ENCODE data around the gene KAZN.

The KAZN gene

DNA sequence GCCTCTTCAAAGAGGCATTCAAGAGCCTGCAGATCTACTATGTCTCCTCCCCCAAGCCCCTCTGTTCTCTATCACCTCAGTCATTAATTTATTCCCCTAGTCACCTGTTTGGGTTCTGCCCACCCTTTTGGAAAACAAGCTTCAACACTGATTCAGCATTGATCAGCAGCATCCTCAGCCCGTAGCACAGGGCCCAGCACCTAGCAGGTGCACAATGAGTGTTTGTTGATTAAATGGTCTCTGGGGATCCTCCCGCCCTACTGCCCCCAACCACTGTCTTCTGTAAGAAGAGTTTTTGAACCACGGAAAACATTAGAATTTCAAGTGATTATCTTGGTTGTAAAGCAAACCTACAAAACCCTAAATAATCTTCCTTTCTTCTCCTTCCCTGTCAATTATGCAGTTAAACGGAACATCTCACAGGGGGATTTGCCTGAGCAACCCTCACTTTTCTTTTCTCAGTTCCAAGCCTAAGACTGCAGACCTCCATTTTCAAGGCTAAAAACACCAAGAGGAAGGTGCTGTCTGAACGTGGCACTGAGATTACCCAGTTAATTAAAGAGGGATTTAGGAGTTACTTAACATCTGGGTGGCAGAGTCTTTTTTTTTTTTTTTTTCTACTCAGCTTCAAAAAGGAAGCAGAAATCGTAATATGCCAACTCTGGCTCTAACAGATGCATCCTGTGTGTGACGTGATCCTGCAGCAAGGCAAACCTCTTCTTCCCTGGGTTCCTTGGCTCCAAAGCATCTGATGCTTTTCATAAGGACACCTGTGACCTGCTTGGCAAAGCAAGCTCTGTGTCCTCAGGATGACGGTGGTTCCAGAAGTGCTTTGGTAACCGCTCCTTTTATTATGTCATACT lies 163.0 kb downstream of the KAZN start:
- Histone ChIP-seq H2BK15ac (ENCODE audit: low read depth, poor library complexity, severe bottlenecking) (no peak overlapping the region), H3K9me3 (ENCODE audit: control insufficient read depth, low read length) (no peaks in the 10 kb centered on the region), H3K4me2 (ENCODE audit: low read length, poor library complexity, severe bottlenecking) (no peak overlapping the region), H3K23ac (ENCODE audit: low read length in 2 of 2) (no peak overlapping the region), H3K18ac (ENCODE audit: low read depth in 1 of 2, low read length in 2 of 2) (no peak overlapping the region), H2AK5ac (ENCODE audit: low read length, severe bottlenecking) (no peak overlapping the region), H3K36me3 (ENCODE audit: control insufficient read depth in 1 of 2, insufficient read depth in 2 of 2, low read depth in 1 of 2, low read length in 2 of 2) (no peaks in the 10 kb centered on the region), H3K79me1 (replicated peaks; ENCODE audit: low read length, poor library complexity, severe bottlenecking) (no peaks in the 10 kb centered on the region), H3K4ac (ENCODE audit: low read depth in 1 of 2, low read length in 2 of 2) (no peak overlapping the region), H4K8ac (ENCODE audit: low read length) (no peak overlapping the region), H3K27me3 (ENCODE audit: control insufficient read depth in 1 of 2, insufficient read depth in 1 of 2, low read length in 2 of 2) (peaks cover 6% of the 10 kb centered on the region in 2 experiments), H3K9ac (ENCODE audit: low read length) (no peak overlapping the region), H3K4me3 (ENCODE audit: insufficient read depth in 1 of 2, low read depth in 1 of 2, low read length in 2 of 2) (no peak overlapping the region), H3K4me1 (ENCODE audit: control insufficient read depth, insufficient read depth, low read depth, low read length) (no peaks in the 10 kb centered on the region), H3K14ac (ENCODE audit: low read length in 2 of 2) (no peak overlapping the region), H4K91ac (ENCODE audit: low read length) (no peak overlapping the region), H2BK12ac (ENCODE audit: low read length in 2 of 2) (no peak overlapping the region), H2BK5ac (ENCODE audit: low read depth, low read length, poor library complexity, severe bottlenecking) (no peak overlapping the region), H3K27ac (ENCODE audit: low read length, poor library complexity, severe bottlenecking) (no peak overlapping the region), H2AFZ (ENCODE audit: low read depth, low read length) (no peak overlapping the region), H2BK120ac (ENCODE audit: low read depth, low read length) (no peak overlapping the region)
- WGBS, result 79% methylated on average over 9 of the region's 9 CpGs
- DNase-seq, result no peak

DNA sequence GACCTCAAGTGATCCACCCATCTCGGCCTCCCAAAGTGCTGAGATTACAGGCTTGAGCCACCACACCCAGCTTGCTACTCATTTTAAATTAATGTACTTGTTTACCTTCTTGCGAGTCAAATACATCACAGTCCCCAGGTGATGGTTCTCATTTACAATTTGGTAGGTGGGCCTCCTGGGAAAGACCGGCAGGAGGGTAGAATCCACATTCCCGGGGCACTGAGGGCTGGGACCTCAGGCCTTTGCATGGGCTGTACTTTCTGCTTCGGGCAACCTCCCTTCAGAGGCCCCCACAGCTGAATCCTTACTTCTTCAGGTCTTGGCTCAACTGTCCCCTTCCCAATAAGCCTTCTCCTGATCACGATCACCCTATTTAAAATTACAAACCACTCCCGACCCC lies 165.5 kb downstream of the KAZN start:
- H3K79me1 ChIP-seq (replicated peaks; ENCODE audit: low read length, poor library complexity, severe bottlenecking), result no peaks in the 10 kb centered on the region
- no peak overlapping the region for H3K4me2 ChIP-seq (ENCODE audit: low read length, poor library complexity, severe bottlenecking)
- no peak overlapping the region for H4K91ac ChIP-seq (ENCODE audit: low read length)
- WGBS, result 73% methylated on average over 7 of the region's 7 CpGs
- H3K4me1 ChIP-seq (ENCODE audit: control insufficient read depth, insufficient read depth, low read depth, low read length), result no peaks in the 10 kb centered on the region
- H2AFZ ChIP-seq (ENCODE audit: low read depth, low read length), result no peak overlapping the region
- H3K4ac ChIP-seq (ENCODE audit: low read depth in 1 of 2, low read length in 2 of 2), result no peak overlapping the region
- no peak overlapping the region for H2AK5ac ChIP-seq (ENCODE audit: low read length, severe bottlenecking)
- no peak overlapping the region for H3K18ac ChIP-seq (ENCODE audit: low read depth in 1 of 2, low read length in 2 of 2)
- no peak overlapping the region for H3K14ac ChIP-seq (ENCODE audit: low read length in 2 of 2)
- H3K9me3 ChIP-seq (ENCODE audit: control insufficient read depth, low read length), result no peaks in the 10 kb centered on the region
- no peaks in the 10 kb centered on the region for H3K36me3 ChIP-seq (ENCODE audit: control insufficient read depth in 1 of 2, insufficient read depth in 2 of 2, low read depth in 1 of 2, low read length in 2 of 2)
- H3K4me3 ChIP-seq (ENCODE audit: insufficient read depth in 1 of 2, low read depth in 1 of 2, low read length in 2 of 2), result no peak overlapping the region
- DNase-seq, result no peak
- no peak overlapping the region for H2BK5ac ChIP-seq (ENCODE audit: low read depth, low read length, poor library complexity, severe bottlenecking)
- no peak overlapping the region for H3K27ac ChIP-seq (ENCODE audit: low read length, poor library complexity, severe bottlenecking)
- no peak overlapping the region for H3K23ac ChIP-seq (ENCODE audit: low read length in 2 of 2)
- no peak overlapping the region for H2BK15ac ChIP-seq (ENCODE audit: low read depth, poor library complexity, severe bottlenecking)
- no peak overlapping the region for H2BK12ac ChIP-seq (ENCODE audit: low read length in 2 of 2)
- H3K27me3 ChIP-seq (ENCODE audit: control insufficient read depth in 1 of 2, insufficient read depth in 1 of 2, low read length in 2 of 2), result peaks cover 0 to 6% of the 10 kb centered on the region in 2 experiments
- H4K8ac ChIP-seq (ENCODE audit: low read length), result no peak overlapping the region
- H2BK120ac ChIP-seq (ENCODE audit: low read depth, low read length), result no peak overlapping the region
- no peak overlapping the region for H3K9ac ChIP-seq (ENCODE audit: low read length)

DNA sequence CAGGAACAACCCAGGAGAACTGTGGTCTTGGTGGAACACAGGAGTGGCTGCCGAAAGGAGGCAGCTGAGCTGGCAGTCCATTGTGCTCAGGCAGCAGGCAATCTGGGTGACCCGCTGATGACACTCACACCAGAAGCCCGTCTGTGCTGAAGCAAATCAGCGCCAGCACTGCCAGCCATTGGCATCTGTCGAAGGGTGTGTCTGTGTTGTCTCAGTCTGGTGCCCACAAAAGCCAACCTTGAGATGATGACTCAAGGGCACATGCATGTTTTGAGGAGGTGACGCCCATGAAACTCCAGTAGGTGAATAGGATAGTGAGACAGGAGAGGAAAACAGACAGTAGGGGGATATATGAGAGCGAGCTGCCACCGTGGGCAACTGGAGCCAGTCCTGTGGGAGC lies 167.3 kb downstream of the KAZN start:
- DNase-seq, result no peak
- 87% methylated on average over 8 of the region's 8 CpGs for WGBS

DNA sequence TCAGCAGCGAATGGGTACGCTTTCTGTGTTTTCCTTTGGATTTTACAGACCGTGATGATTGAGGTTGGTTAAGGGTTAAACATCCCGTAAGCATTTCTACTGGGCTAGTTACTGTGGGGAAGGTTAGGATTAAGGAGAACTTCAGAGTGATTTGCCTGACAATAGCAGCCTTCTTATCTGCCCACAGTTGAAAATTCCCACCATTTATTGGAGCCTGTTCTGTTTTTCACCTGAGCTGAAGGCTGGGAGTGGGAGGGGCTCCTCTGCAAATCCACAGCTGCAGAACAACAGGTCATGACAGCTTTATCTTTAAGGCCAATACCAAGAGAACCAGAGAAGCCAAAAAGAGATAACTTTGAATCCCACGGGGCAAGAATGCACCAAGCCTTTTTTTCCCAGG lies 168.6 kb downstream of the KAZN start:
- no peak overlapping the region for H3K9ac ChIP-seq (ENCODE audit: low read length)
- H4K91ac ChIP-seq (ENCODE audit: low read length), result no peak overlapping the region
- H2BK15ac ChIP-seq (ENCODE audit: low read depth, poor library complexity, severe bottlenecking), result no peak overlapping the region
- no peak overlapping the region for H3K4me3 ChIP-seq (ENCODE audit: insufficient read depth in 1 of 2, low read depth in 1 of 2, low read length in 2 of 2)
- H3K18ac ChIP-seq (ENCODE audit: low read depth in 1 of 2, low read length in 2 of 2), result no peak overlapping the region
- no peak overlapping the region for H2BK5ac ChIP-seq (ENCODE audit: low read depth, low read length, poor library complexity, severe bottlenecking)
- no peak overlapping the region for H3K27ac ChIP-seq (ENCODE audit: low read length, poor library complexity, severe bottlenecking)
- H2BK12ac ChIP-seq (ENCODE audit: low read length in 2 of 2), result no peak overlapping the region
- no peak overlapping the region for H3K4ac ChIP-seq (ENCODE audit: low read depth in 1 of 2, low read length in 2 of 2)
- no peaks in the 10 kb centered on the region for H3K79me1 ChIP-seq (replicated peaks; ENCODE audit: low read length, poor library complexity, severe bottlenecking)
- no peaks in the 10 kb centered on the region for H3K9me3 ChIP-seq (ENCODE audit: control insufficient read depth, low read length)
- no peak overlapping the region for H3K14ac ChIP-seq (ENCODE audit: low read length in 2 of 2)
- H3K27me3 ChIP-seq (ENCODE audit: control insufficient read depth in 1 of 2, insufficient read depth in 1 of 2, low read length in 2 of 2), result no peaks in the 10 kb centered on the region
- H3K4me2 ChIP-seq (ENCODE audit: low read length, poor library complexity, severe bottlenecking), result no peak overlapping the region
- H2BK120ac ChIP-seq (ENCODE audit: low read depth, low read length), result no peak overlapping the region
- no peaks in the 10 kb centered on the region for H3K36me3 ChIP-seq (ENCODE audit: control insufficient read depth in 1 of 2, insufficient read depth in 2 of 2, low read depth in 1 of 2, low read length in 2 of 2)
- WGBS, result 54% methylated on average over 5 of the region's 5 CpGs
- H2AK5ac ChIP-seq (ENCODE audit: low read length, severe bottlenecking), result no peak overlapping the region
- H4K8ac ChIP-seq (ENCODE audit: low read length), result no peak overlapping the region
- H2AFZ ChIP-seq (ENCODE audit: low read depth, low read length), result no peak overlapping the region
- no peak overlapping the region for H3K23ac ChIP-seq (ENCODE audit: low read length in 2 of 2)
- H3K4me1 ChIP-seq (ENCODE audit: control insufficient read depth, insufficient read depth, low read depth, low read length), result no peaks in the 10 kb centered on the region
- no peak for DNase-seq

More for the DNA sequence above, 167.3 kb downstream of the KAZN start:
- no peak overlapping the region for H2BK120ac ChIP-seq (ENCODE audit: low read depth, low read length)
- no peak overlapping the region for H3K9ac ChIP-seq (ENCODE audit: low read length)
- H4K91ac ChIP-seq (ENCODE audit: low read length), result no peak overlapping the region
- H2AFZ ChIP-seq (ENCODE audit: low read depth, low read length), result no peak overlapping the region
- no peak overlapping the region for H2BK15ac ChIP-seq (ENCODE audit: low read depth, poor library complexity, severe bottlenecking)
- H3K79me1 ChIP-seq (replicated peaks; ENCODE audit: low read length, poor library complexity, severe bottlenecking), result no peaks in the 10 kb centered on the region
- H2BK12ac ChIP-seq (ENCODE audit: low read length in 2 of 2), result no peak overlapping the region
- H3K4me3 ChIP-seq (ENCODE audit: insufficient read depth in 1 of 2, low read depth in 1 of 2, low read length in 2 of 2), result no peak overlapping the region
- no peak overlapping the region for H4K8ac ChIP-seq (ENCODE audit: low read length)
- H3K36me3 ChIP-seq (ENCODE audit: control insufficient read depth in 1 of 2, insufficient read depth in 2 of 2, low read depth in 1 of 2, low read length in 2 of 2), result no peaks in the 10 kb centered on the region
- H3K4ac ChIP-seq (ENCODE audit: low read depth in 1 of 2, low read length in 2 of 2), result no peak overlapping the region
- H3K18ac ChIP-seq (ENCODE audit: low read depth in 1 of 2, low read length in 2 of 2), result no peak overlapping the region
- no peaks in the 10 kb centered on the region for H3K9me3 ChIP-seq (ENCODE audit: control insufficient read depth, low read length)
- no peak overlapping the region for H2AK5ac ChIP-seq (ENCODE audit: low read length, severe bottlenecking)
- H3K14ac ChIP-seq (ENCODE audit: low read length in 2 of 2), result no peak overlapping the region
- no peak overlapping the region for H3K4me2 ChIP-seq (ENCODE audit: low read length, poor library complexity, severe bottlenecking)
- no peak overlapping the region for H3K27ac ChIP-seq (ENCODE audit: low read length, poor library complexity, severe bottlenecking)
- H3K23ac ChIP-seq (ENCODE audit: low read length in 2 of 2), result no peak overlapping the region
- H2BK5ac ChIP-seq (ENCODE audit: low read depth, low read length, poor library complexity, severe bottlenecking), result no peak overlapping the region
- H3K4me1 ChIP-seq (ENCODE audit: control insufficient read depth, insufficient read depth, low read depth, low read length), result no peaks in the 10 kb centered on the region
- no peaks in the 10 kb centered on the region for H3K27me3 ChIP-seq (ENCODE audit: control insufficient read depth in 1 of 2, insufficient read depth in 1 of 2, low read length in 2 of 2)
